Heart left ventricle (tissue), 16 donors: ENCODE results near the gene ZNF628. TPM values are rescaled to one million over a fixed set of nuclear protein-coding genes. Genes with fewer than 3 reads are reported as not detected.
"Not testable (repeated sequence)": the region's sequence is repeated elsewhere in the genome, so short reads cannot be mapped to it uniquely, and the experiment has no call there.

ENCODE experiments used
- ATAC-seq, 4 donors: fragments of 200-7000 bp; cut with Tn5 transposase; one replicate each; pipeline ENCODE4 v1.9.1; 2020 to 2022; ENCODE audit warnings: moderate library complexity in 4 of 4, mild to moderate bottlenecking in 3 of 4, moderate number of reproducible peaks in 1 of 4
- DNase-seq, 5 donors: peaks; one replicate each; pipeline ENCODE4 v3.0.0-alpha.2; 2020
- H3K27ac ChIP-seq, 12 donors: fragments of 200-600 bp; sonication (generic) in 4 of 12; one replicate each; pipeline versions ENCODE4 v1.5.0 to v1.8.0; 2016 to 2022; ENCODE audit warnings: mild to moderate bottlenecking in 2 of 12
- H3K27me3 ChIP-seq, 9 donors: fragments of 200-600 bp; sonication (generic) in 2 of 9; one replicate each; pipeline versions ENCODE4 v1.5.1 to v1.8.0; 2016 to 2022; ENCODE audit warnings: mild to moderate bottlenecking in 3 of 9
- H3K36me3 ChIP-seq, 9 donors: fragments of 200-600 bp; sonication (generic) in 2 of 9; one replicate each; pipeline versions ENCODE4 v1.5.0 to v1.8.0; 2018 to 2022; ENCODE audit warnings: mild to moderate bottlenecking in 2 of 9
- H3K4me1 ChIP-seq, 12 donors: fragments of 200-600 bp; sonication (generic) in 4 of 12; one replicate each; pipeline versions ENCODE4 v1.5.0 to v1.8.0; 2016 to 2022; ENCODE audit warnings: mild to moderate bottlenecking in 3 of 12
- H3K4me3 ChIP-seq, 12 donors: fragments of 200-600 bp; sonication (generic) in 4 of 12; one replicate each; pipeline versions ENCODE4 v1.5.0 to v1.8.0; 2017 to 2022; ENCODE audit warnings: mild to moderate bottlenecking in 9 of 12, moderate library complexity in 4 of 12
- H3K9me3 ChIP-seq, 12 donors: fragments of 200-600 bp; sonication (generic) in 4 of 12; one replicate each; pipeline versions ENCODE4 v1.5.0 to v1.8.0; 2016 to 2022; ENCODE audit warnings: mild to moderate bottlenecking in 1 of 12
- CTCF ChIP-seq, 12 donors: fragments of 200-600 bp; sonication (generic) in 4 of 12; IDR thresholded peaks; one replicate each; pipeline versions ENCODE4 v1.5.0 to v1.8.0; 2018 to 2022; ENCODE audit warnings: antibody characterized with exemption in 12 of 12, mild to moderate bottlenecking in 5 of 12
- POLR2A ChIP-seq, 2 donors: fragments of 450-650 bp; IDR thresholded peaks; one replicate each; pipeline ENCODE4 v1.6.1; 2017; ENCODE audit warnings: antibody characterized with exemption in 2 of 2, mild to moderate bottlenecking in 2 of 2, moderate library complexity in 2 of 2
- whole genome bisulfite sequencing, 4 donors: extraction: QIAGEN DNeasy Blood & Tissue Kit in 2 of 4; methylation state at CpG; one replicate each; pipeline versions ENCODE4 v1.1.5 to v1.1.7; 2013 to 2018; 5-methylcytosine and 5-hydroxymethylcytosine counted together
- intact Hi-C, 10 donors: fragments of 100-400 bp; cut with DNase I; formaldehyde crosslinking; loops; one replicate each; pipeline versions ENCODE4 v1.11.1 to v1.14.2; 2022
- polyA plus RNA-seq, 2 donors: library from polyadenylated mRNA; stranded (reverse); fragments of 200-250 nt; gene quantifications; one replicate each; pipeline ENCODE4 v1.2.3, GENCODE V29; 2013
- total RNA-seq, 9 donors: library from RNA; depleted of rRNA in 2 of 9; stranded (reverse); fragments of >200 nt in 2 of 9; fragmentation: NEBNext Ultra II Directional in 3 of 9; extraction: Animal tissue kit (Norgen Biotek cat#: 25700) in 3 of 9; gene quantifications; one replicate each; pipeline versions ENCODE4 v1.1.0 to v1.2.4, GENCODE V29; 2016 to 2023
- donor health status: ischemic (EF 13 %, LVEDD 7.1; RV severe dilation, severe dysfunction).
- donor health status: healthy with polysubstance abuse.
- donor health status: DM: no; HTN: yes; CAD: no.
- donor health status: DM: no; HTN: no; CAD: no.
- donor health status: ischemic (EF 25% LVEDD 6.9; RV normal size, moderate dysfunction).
- donor health status: ischemic (EF 25% LVEDD 5.7; RV mildly dilated, moderate dysfunction).
- donor health status: healthy.
- donor health status: DM: yes; HTN: yes; CAD: no.
- donor health status: ischemic (EF 35%, LVEDD 5.7; RV mildly dilated, moderate dysfunction).
- donor health status: nonischemic (EF 11% LVEDD 7.7; RV severe dilation, severe dysfunction).
- donor health status: DM: yes; HTN: yes; CAD: no.
- donor health status: PGD.
- donor health status: ischemic (EF 29% LVEDD 5.4; RV normal size, mild dysfunction).
- donor health status: nonischemic (EF 23%, LVEDD 6.1; RV moderate dilation, normal function).

The ZNF628 gene
- total and polyA plus RNA-seq, 11 donors: 2.3 to 10.3 (median 5.4) TPM

- H3K27me3 ChIP-seq: peaks cover 30 to 59% (median 43%) of the 10 kb centered on the region in 9 donors
- intact Hi-C loops: no loop called here
- no peaks in the 10 kb centered on the region for H3K9me3 ChIP-seq
- no peak overlapping the region for H3K4me3 ChIP-seq
- no peak for ATAC-seq
- no peaks in the 10 kb centered on the region for H3K36me3 ChIP-seq
- H3K4me1 ChIP-seq: peaks cover 0 to 24% (median 0%) of the 10 kb centered on the region in 12 donors
- DNase-seq: no peak
- 72 to 78% (median 76%) methylated on average over 8 of the region's 8 CpGs for WGBS, 4 donors
- TF ChIP-seq POLR2A (IDR thresholded peaks at IDR 0.05) (no peak), CTCF (IDR thresholded peaks at IDR 0.05) (no peak)
- H3K27ac ChIP-seq: no peak overlapping the region
Observed at GRCh38 chr19:55446060-55446459, 30.4 kb upstream of the ZNF628 start.

DNA sequence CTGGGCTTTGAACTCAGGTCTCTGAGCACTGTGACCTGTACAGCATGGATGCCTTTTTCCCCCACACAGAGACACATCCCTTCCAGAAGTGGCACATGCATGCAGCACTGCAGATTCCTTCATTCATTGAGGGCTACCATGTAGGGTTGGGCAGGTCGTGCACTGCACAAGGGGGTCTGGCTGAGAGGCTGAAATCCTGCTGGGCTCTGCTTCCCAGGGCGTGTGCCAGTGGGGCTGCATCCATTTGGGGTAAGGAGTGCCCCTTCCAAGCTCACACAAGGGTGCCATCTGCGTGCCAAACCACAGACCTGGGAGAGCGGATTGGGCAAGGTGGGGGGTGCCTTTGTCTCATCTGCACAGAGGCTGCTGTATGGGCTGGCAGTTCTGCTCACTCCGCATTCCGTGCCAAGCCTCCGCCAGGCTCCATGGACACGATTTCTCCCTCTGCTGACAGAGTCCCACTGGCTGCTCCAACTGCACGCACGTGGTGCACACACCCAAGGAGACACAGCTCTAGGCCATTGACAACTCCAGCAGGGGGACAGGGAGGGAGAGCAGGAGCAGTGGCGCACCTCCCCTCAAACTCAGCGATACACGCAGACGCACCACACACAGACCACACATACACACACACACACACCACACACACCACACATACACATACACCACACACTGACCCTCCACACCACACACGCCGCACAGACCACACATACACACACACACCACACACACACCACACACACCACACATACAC, 28.8 kb upstream of the ZNF628 start:
- peak in 1 of 5 donors; percentile 60 for DNase-seq
- Histone ChIP-seq H3K4me1 (peaks cover 0 to 26% (median 11%) of the 10 kb centered on the region in 12 donors), H3K27me3 (peaks cover 32 to 60% (median 44%) of the 10 kb centered on the region in 9 donors), H3K4me3 (no peak overlapping the region), H3K36me3 (no peaks in the 10 kb centered on the region), H3K9me3 (no peaks in the 10 kb centered on the region), H3K27ac (no peak overlapping the region)
- TF ChIP-seq CTCF (IDR thresholded peaks at IDR 0.05): no peak
- TF ChIP-seq POLR2A (IDR thresholded peaks at IDR 0.05): no peak
- intact Hi-C loops: no loop called here
- 23 to 34% (median 32%) methylated on average over 10 to 16 of the region's 16 CpGs for WGBS, 4 donors
- ATAC-seq: peak in 3 of 4 donors; percentile 45 to 67 (median 53)

DNA sequence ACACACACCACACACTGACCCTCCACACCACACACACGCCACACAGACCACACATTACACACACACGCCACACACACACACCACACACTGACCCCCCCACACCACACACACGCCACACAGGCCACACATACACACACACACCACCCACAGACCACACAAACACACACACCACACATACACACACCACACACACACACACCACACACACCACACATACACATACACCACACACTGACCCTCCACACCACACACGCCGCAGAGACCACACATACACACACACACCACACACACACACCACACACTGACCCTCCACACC, 28.3 kb upstream of the ZNF628 start:
- Histone ChIP-seq H3K4me1 (peaks cover 0 to 26% (median 11%) of the 10 kb centered on the region in 12 donors), H3K27me3 (peaks cover 30 to 60% (median 45%) of the 10 kb centered on the region in 9 donors)
- H3K9me3 ChIP-seq, H3K36me3 ChIP-seq, intact Hi-C loops, H3K4me3 ChIP-seq, H3K27ac ChIP-seq, DNase-seq, ATAC-seq: not testable (repeated sequence)
- WGBS, 4 donors: 85 to 91% (median 87%) methylated on average over 5 of the region's 5 CpGs

DNA sequence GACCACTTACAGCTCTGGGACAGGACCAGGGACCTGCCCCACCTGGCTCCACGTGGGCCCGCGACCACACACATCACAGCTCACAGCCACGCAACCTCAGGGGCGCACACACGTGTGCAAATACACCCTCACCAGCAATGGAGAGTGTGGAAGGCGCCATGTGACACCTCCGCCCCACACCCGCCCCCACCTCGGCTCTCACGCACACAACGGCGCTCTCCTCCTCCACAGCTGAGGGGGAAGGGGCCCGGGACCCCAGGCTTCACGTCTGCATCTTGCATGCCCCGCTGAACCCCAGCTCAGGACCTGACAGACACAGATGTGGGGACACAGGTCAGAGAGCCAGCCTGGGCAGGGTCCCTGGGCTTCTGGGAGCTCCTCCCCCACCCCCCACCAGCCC, 26.9 kb upstream of the ZNF628 start:
- DNase-seq (no peak), ATAC-seq (no peak)
- 32 to 43% (median 37%) methylated on average over 11 to 16 of the region's 16 CpGs for WGBS, 4 donors
- peaks cover 0 to 27% (median 11%) of the 10 kb centered on the region in 12 donors for H3K4me1 ChIP-seq
- intact Hi-C loops: no loop called here
- no peak overlapping the region for H3K4me3 ChIP-seq
- no peaks in the 10 kb centered on the region for H3K9me3 ChIP-seq
- H3K27ac ChIP-seq: no peak overlapping the region
- TF ChIP-seq CTCF (IDR thresholded peaks at IDR 0.05): no peak
- TF ChIP-seq POLR2A (IDR thresholded peaks at IDR 0.05): no peak
- H3K36me3 ChIP-seq: no peaks in the 10 kb centered on the region
- peaks cover 24 to 51% (median 37%) of the 10 kb centered on the region in 9 donors for H3K27me3 ChIP-seq
